Measurements from ENCODE around the gene MLIP.

- TF ChIP-seq POLR2AphosphoS5 (IDR thresholded peaks at IDR 0.05; ENCODE audit: low read depth, low read length) (no peak), CTCF (IDR thresholded peaks at IDR 0.05) (no peak), SIN3A (IDR thresholded peaks at IDR 0.05; ENCODE audit: borderline replicate concordance, insufficient read depth, low read depth, low read length) (no peak)
These were observed 121.5 kb downstream of the MLIP start for GRCh38 chr6:54232703-54233102.
